GM18502 (cell line): ENCODE results near the gene SEMA5B.

Experiments
- ATAC-seq: cut with Tn5 transposase; IDR thresholded peaks from one replicate; pipeline ENCODE4 v1.9.1; 2021; ENCODE audit warnings: mild to moderate bottlenecking; ENCODE audit not compliant: unreplicated experiment, poor library complexity

SEMA5B gene

GRCh38 chr3:122978569-122978968 lies 49.0 kb downstream of the SEMA5B start:
- ATAC-seq, result no peak

GRCh38 chr3:122977746-122978466 lies 49.7 kb downstream of the SEMA5B start:
- ATAC-seq, result no peak

GRCh38 chr3:122975924-122976293 lies 51.7 kb downstream of the SEMA5B start:
- peak; percentile 71 for ATAC-seq

GRCh38 chr3:122975163-122975923 lies 52.2 kb downstream of the SEMA5B start:
- peak; percentile 75 for ATAC-seq

GRCh38 chr3:122974764-122975162 lies 52.8 kb downstream of the SEMA5B start:
- ATAC-seq, result no peak

GRCh38 chr3:122973893-122974615 lies 53.5 kb downstream of the SEMA5B start:
- ATAC-seq, result no peak

GRCh38 chr3:122972141-122972540 lies 55.4 kb downstream of the SEMA5B start:
- no peak for ATAC-seq

GRCh38 chr3:122969585-122970469 lies 57.7 kb downstream of the SEMA5B start:
- ATAC-seq, result no peak

GRCh38 chr3:122967765-122968164 lies 59.8 kb downstream of the SEMA5B start:
- ATAC-seq, result no peak

GRCh38 chr3:122967356-122967755 lies 60.2 kb downstream of the SEMA5B start:
- ATAC-seq, result no peak

GRCh38 chr3:122966045-122966444 lies 61.5 kb downstream of the SEMA5B start:
- ATAC-seq, result no peak

- ATAC-seq, result no peak
These were observed 62.8 kb downstream of the SEMA5B start for GRCh38 chr3:122964811-122965210.

GRCh38 chr3:122962149-122962548 lies 65.4 kb downstream of the SEMA5B start:
- ATAC-seq, result no peak

- no peak for ATAC-seq
These were observed 66.4 kb downstream of the SEMA5B start for GRCh38 chr3:122961146-122961545.

GRCh38 chr3:122960652-122961051 lies 66.9 kb downstream of the SEMA5B start:
- ATAC-seq, result no peak

- ATAC-seq, result no peak
These were observed 68.2 kb downstream of the SEMA5B start for GRCh38 chr3:122959339-122959738.

GRCh38 chr3:122957707-122958689 lies 69.6 kb downstream of the SEMA5B start:
- ATAC-seq, result no peak

- ATAC-seq, result no peak
These were observed 70.7 kb downstream of the SEMA5B start for GRCh38 chr3:122956693-122957455.
